ENCODE results near the gene FXR1. TPM values are rescaled to one million over a fixed set of nuclear protein-coding genes. Genes with fewer than 3 reads are reported as not detected.
"Not testable (repeated sequence)": the region's sequence is repeated elsewhere in the genome, so short reads cannot be mapped to it uniquely, and the experiment has no call there.

FXR1 gene
- 100 to 1,000 TPM; 147 to 168 TPM for total RNA-seq

DNA sequence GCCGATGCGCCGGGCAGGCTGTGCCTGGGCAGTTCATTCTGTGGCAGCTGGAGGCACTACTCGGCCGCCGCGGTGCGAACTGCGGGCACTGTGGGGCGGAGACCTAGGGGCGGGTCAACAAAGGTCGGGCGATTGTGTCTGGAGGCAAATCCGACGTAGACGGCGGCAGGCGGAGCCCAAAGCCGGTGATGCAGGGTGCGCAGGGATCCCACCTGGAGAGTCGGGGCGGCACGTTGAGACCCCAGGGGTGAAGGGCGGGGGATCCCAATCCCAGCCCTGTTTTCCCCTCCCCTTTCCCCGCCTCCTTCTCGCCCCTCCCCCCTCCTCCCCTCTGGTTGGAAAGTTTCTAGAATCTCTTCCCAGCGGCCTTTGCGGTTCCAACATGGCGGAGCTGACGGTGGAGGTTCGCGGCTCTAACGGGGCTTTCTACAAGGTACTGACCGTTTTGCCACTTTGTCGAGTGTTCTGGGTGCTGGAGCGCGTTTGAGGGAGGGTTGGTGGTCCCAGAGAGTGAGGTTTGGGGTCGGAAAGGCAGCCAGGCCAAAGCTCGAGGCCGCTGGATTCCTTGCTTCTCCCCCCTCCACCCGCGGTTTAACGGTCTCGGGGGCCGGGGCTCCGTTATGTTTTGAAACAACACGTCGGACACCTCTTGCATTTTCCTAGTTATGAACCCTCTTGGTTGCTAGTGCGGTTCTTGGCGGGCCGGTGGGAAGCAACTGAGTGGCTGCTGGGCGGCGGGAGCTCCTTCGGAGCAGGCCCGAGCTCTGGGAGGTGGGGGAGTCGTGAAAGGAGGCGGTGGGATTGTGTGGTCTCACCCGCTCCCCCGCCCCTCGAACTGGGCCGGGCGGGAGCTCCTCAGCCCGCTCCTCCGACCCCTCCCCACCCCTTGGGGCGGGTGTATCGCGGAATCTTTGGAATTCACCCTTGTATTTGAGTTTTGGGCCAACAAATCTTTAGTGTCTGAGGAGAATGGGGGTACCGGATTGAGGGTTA, at the start of gene FXR1:
Gene FXR1, plus strand, starts transcription at position 367 of the 993 bp plus-strand sequence. Its CDS starts 16 bp downstream, at position 383.
- Histone ChIP-seq H3K9me3 (no peaks in the 10 kb centered on the region), H3K4me1 (peaks cover 0 to 34% of the 10 kb centered on the region in 2 donors), H3K36me3 (no peaks in the 10 kb centered on the region), H3K27me3 (no peaks in the 10 kb centered on the region), H3K4me3 (peak within 1 kb of the TSS; percentile 78 to 82), H3K27ac (peak within 1 kb of the TSS; percentile 89 to 90)
- DNase-seq (ENCODE audit: low spot score), result peak; percentile 88
- TF ChIP-seq, protein P1, sequence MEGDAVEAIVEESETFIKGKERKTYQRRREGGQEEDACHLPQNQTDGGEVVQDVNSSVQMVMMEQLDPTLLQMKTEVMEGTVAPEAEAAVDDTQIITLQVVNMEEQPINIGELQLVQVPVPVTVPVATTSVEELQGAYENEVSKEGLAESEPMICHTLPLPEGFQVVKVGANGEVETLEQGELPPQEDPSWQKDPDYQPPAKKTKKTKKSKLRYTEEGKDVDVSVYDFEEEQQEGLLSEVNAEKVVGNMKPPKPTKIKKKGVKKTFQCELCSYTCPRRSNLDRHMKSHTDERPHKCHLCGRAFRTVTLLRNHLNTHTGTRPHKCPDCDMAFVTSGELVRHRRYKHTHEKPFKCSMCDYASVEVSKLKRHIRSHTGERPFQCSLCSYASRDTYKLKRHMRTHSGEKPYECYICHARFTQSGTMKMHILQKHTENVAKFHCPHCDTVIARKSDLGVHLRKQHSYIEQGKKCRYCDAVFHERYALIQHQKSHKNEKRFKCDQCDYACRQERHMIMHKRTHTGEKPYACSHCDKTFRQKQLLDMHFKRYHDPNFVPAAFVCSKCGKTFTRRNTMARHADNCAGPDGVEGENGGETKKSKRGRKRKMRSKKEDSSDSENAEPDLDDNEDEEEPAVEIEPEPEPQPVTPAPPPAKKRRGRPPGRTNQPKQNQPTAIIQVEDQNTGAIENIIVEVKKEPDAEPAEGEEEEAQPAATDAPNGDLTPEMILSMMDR (IDR thresholded peaks at IDR 0.05), result peak; percentile 83 to 96

DNA sequence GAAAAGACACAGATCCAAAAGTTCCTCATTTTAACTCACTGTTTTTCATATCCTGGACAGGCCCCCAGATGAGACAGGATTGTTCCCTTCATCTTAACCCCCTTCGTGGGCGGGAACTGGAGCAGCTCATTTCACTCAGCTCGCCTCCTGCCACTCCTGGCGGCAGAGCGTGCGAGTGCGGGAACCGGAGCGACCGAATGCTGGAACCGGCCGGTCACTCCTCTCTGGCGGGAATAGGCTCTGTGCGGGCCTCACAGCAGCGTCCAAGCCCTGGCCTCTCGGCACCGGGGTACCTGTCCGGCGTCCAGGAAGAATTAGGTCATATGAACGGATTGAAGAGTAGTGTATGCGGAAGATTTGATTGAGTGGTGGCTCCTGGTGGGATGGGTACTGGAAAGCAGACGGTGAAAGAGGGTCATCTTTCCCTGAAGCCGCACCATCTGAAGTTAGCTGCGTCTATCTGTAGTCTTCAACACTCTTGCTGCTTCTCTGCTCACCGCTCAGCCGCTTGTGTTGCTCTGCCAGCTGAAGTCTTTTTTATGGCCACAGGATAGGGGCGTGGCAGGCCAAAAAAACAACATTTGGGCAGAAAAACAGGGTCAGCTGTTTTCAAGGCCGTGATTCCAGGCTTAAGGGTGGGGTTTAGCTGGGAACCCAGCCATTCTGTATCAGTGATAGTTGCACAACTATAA, 42.3 kb upstream of the FXR1 start:
- Histone ChIP-seq H3K9me3 (no peaks in the 10 kb centered on the region), H3K4me1 (peaks cover 0 to 13% of the 10 kb centered on the region in 2 donors), H3K4me3 (peak overlapping the region; percentile 23 to 44), H3K36me3 (no peaks in the 10 kb centered on the region), H3K27me3 (no peaks in the 10 kb centered on the region), H3K27ac (peak overlapping the region; percentile 2 to 28)
- TF ChIP-seq, protein P1 (IDR thresholded peaks at IDR 0.05), result no peak
- peak; percentile 62 for DNase-seq (ENCODE audit: low spot score)

GRCh38 chr3:180871901-180872300, 40.6 kb upstream of the FXR1 start:
- H3K4me3 ChIP-seq, result no peak overlapping the region
- H3K27ac ChIP-seq, result peak overlapping the region in 1 of 2 donors; percentile 35
- H3K4me1 ChIP-seq, result peaks cover 0 to 13% of the 10 kb centered on the region in 2 donors
- no peaks in the 10 kb centered on the region for H3K36me3 ChIP-seq
- no peaks in the 10 kb centered on the region for H3K27me3 ChIP-seq
- DNase-seq (ENCODE audit: low spot score), result no peak
- TF ChIP-seq, protein P1 (IDR thresholded peaks at IDR 0.05), result no peak
- H3K9me3 ChIP-seq, result no peaks in the 10 kb centered on the region

DNA sequence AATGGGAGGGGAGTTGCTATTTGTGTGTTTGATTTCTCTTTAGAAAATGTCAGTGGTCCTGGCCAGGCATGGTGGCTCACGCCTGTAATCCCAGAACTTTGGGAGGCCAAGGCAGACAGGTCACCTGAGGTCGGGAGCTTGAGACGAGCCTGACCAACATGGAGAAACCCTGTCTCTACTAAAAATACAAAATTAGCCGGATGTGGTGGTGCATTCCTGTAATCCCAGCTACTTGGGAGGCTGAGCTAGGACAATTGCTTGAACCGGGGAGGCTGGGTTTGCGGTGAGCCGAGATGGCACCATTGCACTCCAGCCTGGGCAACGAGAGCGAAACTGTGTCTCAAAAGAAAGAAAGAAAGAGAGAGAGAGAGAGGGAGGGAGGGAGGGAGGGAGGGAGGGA, 40.0 kb upstream of the FXR1 start:
- H3K27ac ChIP-seq; H3K9me3 ChIP-seq; H3K27me3 ChIP-seq; H3K4me3 ChIP-seq; H3K36me3 ChIP-seq; DNase-seq (ENCODE audit: low spot score): not testable (repeated sequence)
- H3K4me1 ChIP-seq, result peaks cover 0 to 13% of the 10 kb centered on the region in 2 donors

GRCh38 chr3:180875124-180875698, 37.3 kb upstream of the FXR1 start:
- no peak for DNase-seq (ENCODE audit: low spot score)
- Histone ChIP-seq H3K9me3 (no peaks in the 10 kb centered on the region), H3K4me1 (peaks cover 0 to 9% of the 10 kb centered on the region in 2 donors)

More at GRCh38 chr3:180875124-180875698, 37.3 kb upstream of the FXR1 start:
- H3K36me3 ChIP-seq, result no peaks in the 10 kb centered on the region
- TF ChIP-seq, protein P1 (IDR thresholded peaks at IDR 0.05), result no peak
- no peaks in the 10 kb centered on the region for H3K27me3 ChIP-seq
- H3K4me3 ChIP-seq, result no peak overlapping the region
- H3K27ac ChIP-seq, result no peak overlapping the region

Measured in right atrium auricular region (tissue), 2 donors.